Parathyroid adenoma (tissue), 2 donors: ENCODE measurements around the gene VAPA.

Source experiments
- H2AFZ ChIP-seq: fragments of 300-600 bp; sonication (generic); one replicate; pipeline ENCODE4 v1.7.0; 2017; ENCODE audit warnings: antibody characterized with exemption, mild to moderate bottlenecking
- H3K27ac ChIP-seq: fragments of 300-600 bp; sonication (generic); one replicate; pipeline ENCODE4 v1.7.0; 2017
- H3K27me3 ChIP-seq: fragments of 300-600 bp; sonication (generic); one replicate; pipeline ENCODE4 v1.7.0; 2017; ENCODE audit warnings: low read length; ENCODE audit not compliant: control insufficient read depth, insufficient read depth
- H3K36me3 ChIP-seq: fragments of 300-600 bp; sonication (generic); one replicate; pipeline ENCODE4 v1.7.0; 2017; ENCODE audit warnings: low read length; ENCODE audit not compliant: control insufficient read depth, insufficient read depth
- H3K4me1 ChIP-seq: fragments of 300-600 bp; sonication (generic); one replicate; pipeline ENCODE4 v1.7.0; 2017; ENCODE audit warnings: control low read depth
- H3K4me2 ChIP-seq: fragments of 300-600 bp; sonication (generic); one replicate; pipeline ENCODE4 v1.7.0; 2017; ENCODE audit warnings: low read length
- H3K4me3 ChIP-seq: fragments of 300-600 bp; sonication (generic); one replicate; pipeline ENCODE4 v1.7.0; 2017; ENCODE audit warnings: low read depth, low read length
- H3K79me2 ChIP-seq: fragments of 300-600 bp; sonication (generic); one replicate; pipeline ENCODE4 v1.7.0; 2017; ENCODE audit warnings: control low read depth
- H3K9ac ChIP-seq: fragments of 300-600 bp; sonication (generic); one replicate; pipeline ENCODE4 v1.7.0; 2017; ENCODE audit warnings: mild to moderate bottlenecking
- H3K9me3 ChIP-seq: fragments of 300-600 bp; sonication (generic); one replicate; pipeline ENCODE4 v1.7.0; 2017; ENCODE audit warnings: low read length; ENCODE audit not compliant: control insufficient read depth
- TF ChIP-seq, protein P1 (sequence below): fragments of 300-600 bp; sonication (generic); IDR thresholded peaks from one replicate; pipeline ENCODE4 v1.7.0; 2017; ENCODE audit warnings: antibody characterized with exemption, mild to moderate bottlenecking
- donor health status: primary hyperparathyroidism.

The VAPA gene

DNA sequence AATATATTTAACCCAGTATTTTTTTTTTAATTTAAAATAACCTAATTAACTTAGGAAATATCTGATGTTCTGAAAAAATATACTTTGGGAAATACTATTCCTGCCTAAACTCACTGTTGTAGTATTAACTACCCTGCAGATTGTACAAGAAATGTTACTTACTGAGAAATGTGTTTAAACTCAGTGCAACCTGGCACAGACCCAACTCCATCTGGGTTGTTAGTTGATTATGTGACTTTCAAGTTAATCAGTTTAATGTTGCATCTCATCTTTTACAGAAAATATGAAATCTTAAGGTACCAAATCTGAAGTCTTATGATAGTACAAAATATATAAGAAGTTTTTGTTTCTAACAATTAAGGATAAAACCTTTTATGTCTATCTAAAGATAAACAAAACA is 27.3 kb downstream of the VAPA start:
- no peak overlapping the region for H2AFZ ChIP-seq
- H3K9ac ChIP-seq = no peak overlapping the region
- no peaks in the 10 kb centered on the region for H3K4me1 ChIP-seq
- no peak overlapping the region for H3K4me3 ChIP-seq
- H3K4me2 ChIP-seq = no peak overlapping the region
- no peaks in the 10 kb centered on the region for H3K36me3 ChIP-seq
- no peaks in the 10 kb centered on the region for H3K9me3 ChIP-seq
- H3K27ac ChIP-seq = no peak overlapping the region
- peaks cover 13% of the 10 kb centered on the region for H3K79me2 ChIP-seq
- H3K27me3 ChIP-seq = no peaks in the 10 kb centered on the region
- TF ChIP-seq, protein P1, sequence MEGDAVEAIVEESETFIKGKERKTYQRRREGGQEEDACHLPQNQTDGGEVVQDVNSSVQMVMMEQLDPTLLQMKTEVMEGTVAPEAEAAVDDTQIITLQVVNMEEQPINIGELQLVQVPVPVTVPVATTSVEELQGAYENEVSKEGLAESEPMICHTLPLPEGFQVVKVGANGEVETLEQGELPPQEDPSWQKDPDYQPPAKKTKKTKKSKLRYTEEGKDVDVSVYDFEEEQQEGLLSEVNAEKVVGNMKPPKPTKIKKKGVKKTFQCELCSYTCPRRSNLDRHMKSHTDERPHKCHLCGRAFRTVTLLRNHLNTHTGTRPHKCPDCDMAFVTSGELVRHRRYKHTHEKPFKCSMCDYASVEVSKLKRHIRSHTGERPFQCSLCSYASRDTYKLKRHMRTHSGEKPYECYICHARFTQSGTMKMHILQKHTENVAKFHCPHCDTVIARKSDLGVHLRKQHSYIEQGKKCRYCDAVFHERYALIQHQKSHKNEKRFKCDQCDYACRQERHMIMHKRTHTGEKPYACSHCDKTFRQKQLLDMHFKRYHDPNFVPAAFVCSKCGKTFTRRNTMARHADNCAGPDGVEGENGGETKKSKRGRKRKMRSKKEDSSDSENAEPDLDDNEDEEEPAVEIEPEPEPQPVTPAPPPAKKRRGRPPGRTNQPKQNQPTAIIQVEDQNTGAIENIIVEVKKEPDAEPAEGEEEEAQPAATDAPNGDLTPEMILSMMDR = no peak

DNA sequence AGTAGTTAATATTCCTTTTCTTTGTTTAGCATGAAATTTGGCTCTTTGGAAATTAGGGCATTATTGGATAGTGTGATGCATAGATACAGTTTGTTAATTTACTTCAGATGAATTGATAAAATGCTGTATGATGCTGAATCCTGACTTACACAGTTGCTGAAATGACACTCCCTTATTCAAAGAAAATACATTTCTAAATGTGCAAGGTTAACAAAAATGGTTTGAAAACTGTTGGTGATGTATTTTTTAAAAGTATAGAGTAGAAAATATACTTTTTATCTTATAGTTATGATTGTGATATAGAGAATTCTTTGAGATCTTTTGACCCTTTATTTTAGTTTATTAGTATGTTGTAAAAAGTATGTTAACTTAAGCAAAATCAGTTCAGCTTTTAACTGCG is 27.8 kb downstream of the VAPA start:
- Histone ChIP-seq H3K79me2 (peaks cover 13% of the 10 kb centered on the region), H2AFZ (no peak overlapping the region), H3K4me3 (no peak overlapping the region), H3K36me3 (no peaks in the 10 kb centered on the region), H3K27me3 (no peaks in the 10 kb centered on the region), H3K9ac (no peak overlapping the region), H3K4me1 (no peaks in the 10 kb centered on the region), H3K4me2 (no peak overlapping the region), H3K9me3 (no peaks in the 10 kb centered on the region), H3K27ac (no peak overlapping the region)
- TF ChIP-seq, protein P1 = no peak

DNA sequence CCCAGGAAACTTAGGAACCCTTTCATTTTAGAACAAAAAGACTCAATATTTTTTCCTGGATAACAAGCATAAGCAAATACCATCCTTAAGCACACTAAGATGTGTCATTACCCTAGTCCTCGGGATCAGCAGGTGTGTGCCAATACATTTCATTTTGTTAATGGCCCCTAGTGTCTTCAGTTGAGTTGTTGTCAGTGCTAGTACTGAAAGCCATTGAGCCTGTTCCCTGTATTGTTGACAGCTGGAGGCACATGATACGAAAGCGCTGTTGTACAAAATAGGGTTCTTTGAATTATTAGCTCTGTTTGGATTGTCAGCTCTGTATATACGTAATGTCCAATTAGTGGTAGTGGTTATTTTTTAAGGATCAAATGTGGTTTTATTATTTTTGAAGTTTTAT is 29.5 kb downstream of the VAPA start:
- H3K9ac ChIP-seq = no peak overlapping the region
- H3K36me3 ChIP-seq = no peaks in the 10 kb centered on the region
- H3K4me1 ChIP-seq = no peaks in the 10 kb centered on the region
- H3K4me2 ChIP-seq = no peak overlapping the region
- no peaks in the 10 kb centered on the region for H3K9me3 ChIP-seq
- no peak overlapping the region for H3K27ac ChIP-seq
- peaks cover 12% of the 10 kb centered on the region for H3K79me2 ChIP-seq
- H2AFZ ChIP-seq = no peak overlapping the region
- no peak overlapping the region for H3K4me3 ChIP-seq
- TF ChIP-seq, protein P1 = no peak
- H3K27me3 ChIP-seq = no peaks in the 10 kb centered on the region

DNA sequence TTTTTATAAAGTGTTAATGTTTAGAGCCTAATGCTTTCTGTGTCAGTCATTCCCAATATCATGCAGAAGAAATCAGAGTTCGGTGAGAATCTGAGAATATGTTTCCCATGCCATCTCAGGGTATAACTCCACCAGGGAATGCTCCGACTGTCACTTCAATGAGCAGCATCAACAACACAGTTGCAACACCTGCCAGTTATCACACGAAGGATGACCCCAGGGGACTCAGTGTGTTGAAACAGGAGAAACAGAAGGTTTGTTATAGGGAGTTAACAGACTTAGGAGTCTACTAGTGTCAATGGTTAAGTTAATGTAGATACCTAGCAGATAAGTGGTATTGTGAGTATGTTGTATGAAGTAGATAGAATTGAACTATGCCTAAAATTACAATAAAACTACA is 31.0 kb downstream of the VAPA start:
- Histone ChIP-seq H2AFZ (no peak overlapping the region), H3K79me2 (peaks cover 11% of the 10 kb centered on the region), H3K4me1 (no peaks in the 10 kb centered on the region), H3K9me3 (no peaks in the 10 kb centered on the region), H3K4me2 (no peak overlapping the region), H3K4me3 (no peak overlapping the region), H3K27me3 (no peaks in the 10 kb centered on the region), H3K27ac (no peak overlapping the region), H3K9ac (no peak overlapping the region), H3K36me3 (no peaks in the 10 kb centered on the region)
- TF ChIP-seq, protein P1 = no peak

DNA sequence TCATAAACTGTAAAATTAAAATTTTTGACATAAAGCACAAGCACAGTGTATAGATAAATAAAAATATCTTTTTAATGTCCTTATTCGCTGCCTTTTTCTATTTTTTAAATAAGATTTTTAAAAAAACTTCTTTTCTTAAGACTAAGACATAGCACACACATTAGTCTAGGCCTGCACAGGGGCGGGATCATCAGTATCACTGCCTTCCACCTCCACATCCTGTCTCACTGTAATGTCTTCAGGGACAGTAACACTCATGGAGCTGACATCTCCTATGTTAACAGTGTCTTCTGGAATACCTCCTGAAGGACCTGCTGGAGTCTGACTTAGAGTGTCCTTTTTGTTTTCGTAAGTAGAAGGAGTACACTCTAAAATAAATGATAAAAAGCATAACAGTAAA is 33.0 kb downstream of the VAPA start:
- no peaks in the 10 kb centered on the region for H3K36me3 ChIP-seq

More for the DNA sequence above, 33.0 kb downstream of the VAPA start:
- Histone ChIP-seq H3K9me3 (no peaks in the 10 kb centered on the region), H3K4me1 (no peaks in the 10 kb centered on the region), H3K27ac (no peak overlapping the region), H3K4me2 (no peak overlapping the region), H2AFZ (no peak overlapping the region), H3K4me3 (no peak overlapping the region), H3K79me2 (peaks cover 22% of the 10 kb centered on the region), H3K9ac (no peak overlapping the region), H3K27me3 (no peaks in the 10 kb centered on the region)
- TF ChIP-seq, protein P1 = no peak
